Superior temporal gyrus (tissue), 1 donor: Measurements from ENCODE around the gene LCN15.
A peak's percentile ranks its signal among the peaks of the same experiment; 100 is the strongest.

Experiments
- DNase-seq: peaks from one replicate; pipeline ENCODE4 v3.0.0-alpha.2; 2016; ENCODE audit errors: extremely low spot score

LCN15 gene

GRCh38 chr9:136740971-136741882 is 23.1 kb downstream of the LCN15 start:
- DNase-seq = peak; percentile 22

GRCh38 chr9:136740491-136740890 is 23.8 kb downstream of the LCN15 start:
- no peak for DNase-seq

GRCh38 chr9:136740069-136740468 is 24.2 kb downstream of the LCN15 start:
- no peak for DNase-seq

- no peak for DNase-seq
Observed at GRCh38 chr9:136739509-136739908, 24.8 kb downstream of the LCN15 start.

- DNase-seq = no peak
Observed at GRCh38 chr9:136738960-136739359, 25.4 kb downstream of the LCN15 start.

- no peak for DNase-seq
Observed at GRCh38 chr9:136735812-136736480, 28.4 kb downstream of the LCN15 start.

- DNase-seq = no peak
Observed at GRCh38 chr9:136734837-136735496, 29.4 kb downstream of the LCN15 start.

GRCh38 chr9:136733611-136734010 is 30.7 kb downstream of the LCN15 start:
- no peak for DNase-seq

- no peak for DNase-seq
Observed at GRCh38 chr9:136732444-136733178, 31.7 kb downstream of the LCN15 start.

GRCh38 chr9:136729926-136730325 is 34.4 kb downstream of the LCN15 start:
- DNase-seq = no peak

- DNase-seq = no peak
Observed at GRCh38 chr9:136729144-136729543, 35.2 kb downstream of the LCN15 start.

GRCh38 chr9:136728548-136729123 is 35.7 kb downstream of the LCN15 start:
- DNase-seq = peak; percentile 15

- DNase-seq = peak; percentile 83
Observed at GRCh38 chr9:136728080-136728547, 36.2 kb downstream of the LCN15 start.

GRCh38 chr9:136726631-136727191 is 37.6 kb downstream of the LCN15 start:
- no peak for DNase-seq

GRCh38 chr9:136726118-136726517 is 38.2 kb downstream of the LCN15 start:
- DNase-seq = no peak

- DNase-seq = no peak
Observed at GRCh38 chr9:136725612-136726011, 38.7 kb downstream of the LCN15 start.

- DNase-seq = no peak
Observed at GRCh38 chr9:136724772-136725171, 39.5 kb downstream of the LCN15 start.

GRCh38 chr9:136723989-136724388 is 40.3 kb downstream of the LCN15 start:
- no peak for DNase-seq

- no peak for DNase-seq
Observed at GRCh38 chr9:136723362-136723976, 40.8 kb downstream of the LCN15 start.

- DNase-seq = no peak
Observed at GRCh38 chr9:136722969-136723356, 41.4 kb downstream of the LCN15 start.
